HL-60 (cell line): ENCODE results near the gene PIEZO1.

Source experiments
- DNase-seq, 2 experiments: peaks; one replicate each; pipeline ENCODE4 v3.0.0-alpha.2; 2010 to 2020; ENCODE audit warnings: low read depth in 1 of 2, low spot score in 1 of 2
- H3K27ac ChIP-seq: fragments of 250-450 bp; sonication (Bioruptor Pico); replicated peaks from 2 replicates; pipeline ENCODE4 v1.5.1; 2020; ENCODE audit warnings: mild to moderate bottlenecking, moderate library complexity
- H3K27me3 ChIP-seq: fragments of 250-450 bp; sonication (Bioruptor Pico); 2 replicates; pipeline ENCODE4 v1.5.1; 2021; ENCODE audit warnings: mild to moderate bottlenecking, moderate library complexity; ENCODE audit not compliant: insufficient read depth, poor library complexity, severe bottlenecking
- H3K4me3 ChIP-seq: replicated peaks from 2 replicates; pipeline ENCODE4 v1.5.1; 2011; ENCODE audit warnings: mild to moderate bottlenecking, control low read depth, low read length; ENCODE audit not compliant: insufficient read depth
- GABPA ChIP-seq: IDR thresholded peaks from 2 replicates; pipeline ENCODE4 v1.6.1; 2012; ENCODE audit warnings: low read depth
- POLR2AphosphoS5 ChIP-seq: IDR thresholded peaks from 2 replicates; pipeline ENCODE4 v1.6.1; 2012; ENCODE audit warnings: low read depth
- SPI1 ChIP-seq: IDR thresholded peaks from 2 replicates; pipeline ENCODE4 v1.6.1; 2012; ENCODE audit warnings: low read depth, mild to moderate bottlenecking, borderline replicate concordance
- TF ChIP-seq, protein P1 (sequence below): IDR thresholded peaks from 2 replicates; pipeline ENCODE4 v1.6.1; 2012; ENCODE audit warnings: low read depth; ENCODE audit not compliant: insufficient replicate concordance
- TF ChIP-seq, protein P2 (sequence below): IDR thresholded peaks from one replicate; pipeline ENCODE4 v1.5.1; 2011; ENCODE audit warnings: low read length, control low read depth, inconsistent platforms; ENCODE audit not compliant: insufficient read depth

Gene PIEZO1

DNA sequence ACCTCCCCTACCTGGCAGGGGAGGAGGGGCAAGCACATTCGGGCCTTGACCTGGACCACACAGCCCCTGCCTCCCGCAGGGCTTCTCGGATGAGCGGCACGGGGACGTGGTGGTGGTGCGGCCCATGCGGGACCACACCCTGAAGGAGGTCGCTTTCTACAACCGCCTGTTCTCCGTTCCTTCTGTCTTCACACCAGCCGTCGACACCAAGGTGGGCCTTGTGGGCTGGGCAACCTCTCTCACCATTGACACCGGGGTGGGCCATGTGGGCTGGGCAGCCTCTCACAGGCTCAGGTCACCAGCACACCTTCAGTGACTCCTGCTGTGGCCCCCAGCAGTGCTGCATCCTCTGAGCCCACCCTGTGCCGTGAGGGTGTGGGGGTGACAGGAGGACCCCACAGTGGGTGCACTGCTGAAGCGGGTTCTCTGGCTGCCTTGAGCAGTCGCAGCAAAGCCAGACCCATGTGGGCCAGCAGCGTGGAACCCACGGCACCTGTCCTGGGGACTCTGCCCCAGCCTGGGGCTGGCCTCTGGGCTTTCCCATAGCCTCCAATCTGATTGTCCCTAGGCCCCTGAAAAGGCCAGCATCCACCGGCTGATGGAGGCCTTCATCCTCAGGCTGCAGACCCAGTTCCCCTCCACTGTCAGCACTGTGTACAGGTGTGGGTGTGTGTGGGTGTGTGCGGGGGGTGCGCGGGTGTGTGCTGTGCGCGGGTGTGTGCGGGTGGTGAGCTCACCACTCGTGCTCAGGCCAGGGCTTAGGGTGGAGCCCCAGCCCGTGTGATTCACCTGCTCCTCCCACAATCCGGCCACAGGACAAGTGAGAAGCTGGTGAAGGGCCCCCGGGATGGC lies 71.2 kb downstream of the PIEZO1 start:
- H3K27ac ChIP-seq = no peak overlapping the region
- TF ChIP-seq, protein P1, sequence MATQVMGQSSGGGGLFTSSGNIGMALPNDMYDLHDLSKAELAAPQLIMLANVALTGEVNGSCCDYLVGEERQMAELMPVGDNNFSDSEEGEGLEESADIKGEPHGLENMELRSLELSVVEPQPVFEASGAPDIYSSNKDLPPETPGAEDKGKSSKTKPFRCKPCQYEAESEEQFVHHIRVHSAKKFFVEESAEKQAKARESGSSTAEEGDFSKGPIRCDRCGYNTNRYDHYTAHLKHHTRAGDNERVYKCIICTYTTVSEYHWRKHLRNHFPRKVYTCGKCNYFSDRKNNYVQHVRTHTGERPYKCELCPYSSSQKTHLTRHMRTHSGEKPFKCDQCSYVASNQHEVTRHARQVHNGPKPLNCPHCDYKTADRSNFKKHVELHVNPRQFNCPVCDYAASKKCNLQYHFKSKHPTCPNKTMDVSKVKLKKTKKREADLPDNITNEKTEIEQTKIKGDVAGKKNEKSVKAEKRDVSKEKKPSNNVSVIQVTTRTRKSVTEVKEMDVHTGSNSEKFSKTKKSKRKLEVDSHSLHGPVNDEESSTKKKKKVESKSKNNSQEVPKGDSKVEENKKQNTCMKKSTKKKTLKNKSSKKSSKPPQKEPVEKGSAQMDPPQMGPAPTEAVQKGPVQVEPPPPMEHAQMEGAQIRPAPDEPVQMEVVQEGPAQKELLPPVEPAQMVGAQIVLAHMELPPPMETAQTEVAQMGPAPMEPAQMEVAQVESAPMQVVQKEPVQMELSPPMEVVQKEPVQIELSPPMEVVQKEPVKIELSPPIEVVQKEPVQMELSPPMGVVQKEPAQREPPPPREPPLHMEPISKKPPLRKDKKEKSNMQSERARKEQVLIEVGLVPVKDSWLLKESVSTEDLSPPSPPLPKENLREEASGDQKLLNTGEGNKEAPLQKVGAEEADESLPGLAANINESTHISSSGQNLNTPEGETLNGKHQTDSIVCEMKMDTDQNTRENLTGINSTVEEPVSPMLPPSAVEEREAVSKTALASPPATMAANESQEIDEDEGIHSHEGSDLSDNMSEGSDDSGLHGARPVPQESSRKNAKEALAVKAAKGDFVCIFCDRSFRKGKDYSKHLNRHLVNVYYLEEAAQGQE = no peak
- no peak for TF ChIP-seq SPI1
- TF ChIP-seq POLR2AphosphoS5 = no peak; the same call in 1 of the 2 replicates
- no peak for TF ChIP-seq GABPA
- TF ChIP-seq, protein P2, sequence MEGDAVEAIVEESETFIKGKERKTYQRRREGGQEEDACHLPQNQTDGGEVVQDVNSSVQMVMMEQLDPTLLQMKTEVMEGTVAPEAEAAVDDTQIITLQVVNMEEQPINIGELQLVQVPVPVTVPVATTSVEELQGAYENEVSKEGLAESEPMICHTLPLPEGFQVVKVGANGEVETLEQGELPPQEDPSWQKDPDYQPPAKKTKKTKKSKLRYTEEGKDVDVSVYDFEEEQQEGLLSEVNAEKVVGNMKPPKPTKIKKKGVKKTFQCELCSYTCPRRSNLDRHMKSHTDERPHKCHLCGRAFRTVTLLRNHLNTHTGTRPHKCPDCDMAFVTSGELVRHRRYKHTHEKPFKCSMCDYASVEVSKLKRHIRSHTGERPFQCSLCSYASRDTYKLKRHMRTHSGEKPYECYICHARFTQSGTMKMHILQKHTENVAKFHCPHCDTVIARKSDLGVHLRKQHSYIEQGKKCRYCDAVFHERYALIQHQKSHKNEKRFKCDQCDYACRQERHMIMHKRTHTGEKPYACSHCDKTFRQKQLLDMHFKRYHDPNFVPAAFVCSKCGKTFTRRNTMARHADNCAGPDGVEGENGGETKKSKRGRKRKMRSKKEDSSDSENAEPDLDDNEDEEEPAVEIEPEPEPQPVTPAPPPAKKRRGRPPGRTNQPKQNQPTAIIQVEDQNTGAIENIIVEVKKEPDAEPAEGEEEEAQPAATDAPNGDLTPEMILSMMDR = no peak
- no peaks in the 10 kb centered on the region for H3K27me3 ChIP-seq
- DNase-seq = no peak
- no peak overlapping the region for H3K4me3 ChIP-seq

DNA sequence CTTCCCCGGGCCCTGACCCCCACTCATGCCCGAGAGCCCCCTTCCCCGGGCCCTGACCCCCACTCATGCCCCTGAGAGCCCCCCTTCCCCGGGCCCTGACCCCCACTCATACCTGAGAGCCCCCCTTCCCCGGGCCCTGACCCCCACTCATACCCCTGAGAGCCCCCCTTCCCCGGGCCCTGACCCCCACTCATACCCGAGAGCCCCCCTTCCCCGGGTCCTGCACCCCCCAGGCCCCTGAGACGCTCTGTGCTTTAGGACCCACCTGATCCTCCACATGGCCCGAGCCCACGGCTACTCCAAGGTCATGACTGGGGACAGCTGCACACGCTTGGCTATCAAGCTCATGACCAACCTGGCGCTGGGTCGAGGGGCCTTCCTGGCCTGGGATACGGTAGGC lies 72.0 kb downstream of the PIEZO1 start:
- Histone ChIP-seq H3K27ac (no peak overlapping the region), H3K4me3 (no peak overlapping the region), H3K27me3 (no peaks in the 10 kb centered on the region)
- no peak; the same call in 1 of the 2 replicates for TF ChIP-seq POLR2AphosphoS5
- TF ChIP-seq, protein P2 = no peak
- no peak for TF ChIP-seq GABPA
- TF ChIP-seq, protein P1 = no peak
- TF ChIP-seq SPI1 = no peak
- no peak for DNase-seq

DNA sequence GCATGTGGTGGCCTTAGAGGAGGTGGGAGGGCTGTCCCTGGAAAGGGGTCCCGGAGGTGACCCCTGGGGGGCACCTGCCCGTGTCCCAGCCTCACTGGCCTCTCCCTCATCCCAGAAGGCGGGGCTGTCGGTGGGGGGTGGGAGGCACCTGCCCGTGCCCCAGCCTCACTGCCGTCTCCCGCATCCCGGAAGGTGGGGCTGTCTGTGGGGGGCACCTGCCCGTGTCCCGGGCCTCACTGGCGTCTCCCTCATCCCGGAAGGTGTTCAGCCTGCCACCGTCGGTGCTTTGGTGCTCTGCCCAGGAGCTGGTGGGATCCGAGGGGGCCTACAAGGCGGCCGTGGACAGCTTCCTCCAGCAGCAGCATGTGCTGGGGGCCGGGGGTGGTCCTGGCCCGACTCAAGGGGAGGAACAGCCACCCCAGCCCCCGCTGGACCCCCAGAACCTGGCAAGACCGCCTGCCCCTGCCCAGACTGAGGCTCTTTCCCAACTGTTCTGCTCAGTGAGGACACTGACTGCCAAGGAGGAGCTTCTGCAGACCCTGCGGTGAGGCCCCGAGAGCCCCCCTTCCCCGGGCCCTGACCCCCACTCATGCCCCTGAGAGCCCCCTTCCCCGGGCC lies 72.5 kb downstream of the PIEZO1 start:
- TF ChIP-seq, protein P1 = no peak
- TF ChIP-seq POLR2AphosphoS5 (no peak), SPI1 (no peak)
- DNase-seq = no peak
- Histone ChIP-seq H3K27ac (no peak overlapping the region), H3K27me3 (no peaks in the 10 kb centered on the region), H3K4me3 (no peak overlapping the region)
